ENCODE results near the gene MEOX1.

Gene MEOX1

GRCh38 chr17:43658900-43659299 is 2.8 kb downstream of the MEOX1 start:
- no peak for FAIRE-seq
- DNase-seq (ENCODE audit: low spot score), result no peak

DNA sequence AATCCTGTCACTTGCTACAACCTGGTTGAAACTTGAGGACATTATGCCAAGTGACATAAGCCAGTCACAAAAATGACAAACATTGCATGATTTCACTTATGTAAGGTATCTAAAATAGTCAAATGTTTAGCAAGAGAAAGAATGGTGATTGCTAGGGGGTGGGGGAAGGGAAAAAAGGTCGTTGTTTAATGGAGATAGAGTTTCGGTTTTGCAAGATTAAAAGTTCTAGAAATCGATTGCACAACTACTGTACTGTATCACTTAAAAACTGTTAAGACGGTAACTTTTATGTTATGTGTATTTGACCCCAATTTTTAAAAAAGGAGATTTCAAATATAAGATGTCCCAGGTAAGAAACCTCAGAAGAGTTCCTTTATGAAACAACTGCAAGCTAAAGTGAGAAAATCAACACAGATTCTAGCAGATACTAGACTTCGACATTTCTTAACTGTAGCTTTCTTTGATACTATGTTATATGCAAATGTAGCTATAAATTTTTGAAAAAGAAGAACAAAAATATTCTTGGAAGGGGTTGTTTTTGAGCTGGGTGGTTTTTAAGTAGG is 5.9 kb downstream of the MEOX1 start:
- DNase-seq (ENCODE audit: low spot score), result no peak
- no peak for FAIRE-seq

DNA sequence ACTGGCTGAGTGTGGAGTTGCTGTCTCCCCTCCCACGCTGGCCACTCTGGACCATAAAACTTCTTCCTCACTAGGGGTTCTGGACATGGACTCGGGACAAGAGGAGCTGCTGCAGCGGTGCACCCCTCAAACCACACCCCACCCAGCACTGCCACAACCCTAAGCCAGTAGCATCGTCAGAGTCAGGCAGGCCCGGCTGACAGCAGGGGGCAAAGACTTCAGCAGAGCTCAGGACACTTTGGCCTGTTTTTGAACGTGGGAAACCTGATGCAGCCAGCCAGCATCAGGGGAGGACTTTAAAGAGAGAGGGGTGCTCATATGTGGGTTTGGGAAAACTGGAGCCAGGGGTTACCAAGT is 9.6 kb downstream of the MEOX1 start:
- no peak for DNase-seq (ENCODE audit: low spot score)
- FAIRE-seq, result no peak

- no peak for FAIRE-seq
- no peak for DNase-seq (ENCODE audit: low spot score)
Measured at GRCh38 chr17:43650471-43650870, 11.3 kb downstream of the MEOX1 start.

DNA sequence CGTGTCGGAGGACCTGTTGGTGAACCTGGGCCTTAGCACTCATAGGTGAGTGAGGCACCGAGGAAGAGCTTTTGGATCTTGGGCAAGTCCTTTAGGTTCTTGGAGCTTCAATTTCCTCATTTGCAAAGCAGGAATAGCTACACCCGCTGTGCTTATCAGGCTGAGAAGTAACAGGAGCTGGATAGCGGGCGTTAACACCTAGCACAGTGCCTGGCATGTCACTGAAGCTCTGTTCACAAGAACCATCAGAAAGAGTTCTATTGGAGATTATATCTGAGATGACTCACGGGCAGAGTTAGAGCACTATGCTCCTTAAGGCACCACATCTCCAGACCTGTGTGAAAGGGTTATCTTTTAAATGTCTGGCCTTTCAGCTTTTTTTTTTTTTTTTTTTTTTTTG is 12.8 kb downstream of the MEOX1 start:
- FAIRE-seq (no peak), DNase-seq (ENCODE audit: low spot score) (no peak)

DNA sequence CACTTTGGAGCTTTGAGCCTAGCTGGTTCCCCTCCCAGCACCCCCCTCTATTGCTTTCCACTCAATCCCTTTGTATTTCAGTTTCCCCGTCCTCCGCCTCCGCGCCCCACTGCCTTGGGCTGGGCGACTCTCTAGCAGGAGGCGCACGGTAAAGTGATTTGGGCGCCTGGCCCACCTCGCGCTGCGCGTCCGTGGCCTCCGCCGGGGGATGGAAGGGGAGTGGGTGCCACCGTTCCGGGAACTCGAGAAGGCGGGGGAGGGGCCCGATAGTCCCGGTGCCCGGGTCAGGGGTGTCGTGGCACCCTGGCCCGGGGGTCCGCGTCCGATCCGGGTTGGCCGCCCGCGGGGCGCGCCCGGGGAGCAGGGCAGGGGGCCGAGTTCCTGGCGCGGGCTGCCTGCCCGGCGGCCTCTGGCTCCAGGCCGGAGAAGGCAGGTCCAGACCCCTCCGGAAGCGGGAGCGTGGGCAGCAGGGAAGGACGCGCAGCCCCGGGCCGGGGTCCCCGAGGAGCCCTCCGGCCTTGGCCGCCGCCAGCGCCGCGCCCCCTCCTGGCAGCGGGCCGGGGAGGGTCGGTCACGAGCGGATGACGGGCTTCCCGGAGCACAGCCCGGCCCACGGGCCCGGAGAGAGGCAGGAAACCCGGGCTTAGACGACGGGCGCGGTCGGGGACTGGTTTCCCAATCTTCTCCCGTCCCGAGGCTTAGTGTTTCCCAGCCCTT is 15.8 kb downstream of the MEOX1 start:
- DNase-seq (ENCODE audit: low spot score), result no peak
- FAIRE-seq, result no peak

- FAIRE-seq (no peak), DNase-seq (ENCODE audit: low spot score) (no peak)
Measured at GRCh38 chr17:43645450-43645764, 16.3 kb downstream of the MEOX1 start.

- FAIRE-seq (no peak), DNase-seq (ENCODE audit: low spot score) (no peak)
Measured at GRCh38 chr17:43644081-43644480, 17.6 kb downstream of the MEOX1 start.

GRCh38 chr17:43641416-43641815 is 20.3 kb downstream of the MEOX1 start:
- no peak for DNase-seq (ENCODE audit: low spot score)
- no peak for FAIRE-seq

GRCh38 chr17:43640491-43641252 is 21.1 kb downstream of the MEOX1 start:
- no peak for DNase-seq (ENCODE audit: low spot score)
- FAIRE-seq, result no peak

DNA sequence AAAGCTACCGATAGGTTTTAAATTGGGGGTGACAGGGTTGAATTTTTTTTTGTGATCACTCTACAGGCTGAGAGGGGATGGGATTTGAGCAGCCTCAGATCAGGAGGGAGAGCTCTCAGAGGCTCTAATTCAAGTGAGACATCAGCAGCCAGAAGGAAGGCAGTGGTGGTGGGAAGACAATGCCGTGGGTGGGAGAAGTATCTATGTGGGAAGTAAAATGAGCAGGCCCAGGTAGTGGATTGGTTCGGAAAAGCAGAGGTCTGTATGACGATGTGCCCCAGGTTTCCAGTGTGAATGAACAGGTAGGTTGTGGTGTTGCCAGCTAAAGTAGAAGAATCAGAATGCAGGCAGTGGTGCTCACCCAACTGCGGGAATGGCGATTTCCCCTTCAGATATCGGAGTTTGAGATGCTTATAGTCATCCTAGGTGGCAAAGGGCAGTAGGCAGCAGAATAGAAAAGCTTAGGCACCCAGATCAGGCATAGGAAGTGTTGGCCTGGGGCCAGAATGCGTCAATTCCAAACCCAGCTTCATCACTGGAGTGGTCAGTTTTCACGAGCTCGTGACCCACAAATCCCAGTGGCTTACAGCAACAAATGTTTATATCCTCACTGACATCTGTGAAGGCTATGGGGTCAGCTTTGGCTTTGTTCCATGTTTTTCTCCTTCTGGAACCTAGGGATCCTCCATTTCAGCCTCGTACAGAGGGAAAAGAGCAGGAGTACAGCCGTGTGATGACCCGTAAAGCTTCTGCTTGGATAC is 24.0 kb downstream of the MEOX1 start:
- no peak for FAIRE-seq
- no peak for DNase-seq (ENCODE audit: low spot score)

DNA sequence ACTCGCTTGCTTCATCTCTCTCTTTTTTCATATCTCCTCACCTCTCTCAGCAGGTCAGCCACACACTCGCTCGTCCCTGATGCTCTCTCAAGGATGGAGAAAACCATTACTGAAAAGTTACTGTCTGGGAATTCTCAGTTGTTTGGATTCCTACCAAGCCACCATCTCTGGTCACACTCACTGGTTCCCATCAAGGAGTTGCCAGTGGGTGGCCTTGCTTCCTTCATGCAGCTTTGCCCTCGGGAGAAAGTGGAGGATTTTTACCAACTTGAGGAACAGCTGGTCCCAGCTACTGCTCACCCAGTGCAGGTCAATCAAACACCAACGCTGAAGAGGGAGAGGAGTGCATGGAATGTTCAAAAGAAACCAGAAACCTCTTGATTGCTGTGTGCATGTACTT is 25.3 kb downstream of the MEOX1 start:
- no peak for DNase-seq (ENCODE audit: low spot score)
- FAIRE-seq, result no peak

DNA sequence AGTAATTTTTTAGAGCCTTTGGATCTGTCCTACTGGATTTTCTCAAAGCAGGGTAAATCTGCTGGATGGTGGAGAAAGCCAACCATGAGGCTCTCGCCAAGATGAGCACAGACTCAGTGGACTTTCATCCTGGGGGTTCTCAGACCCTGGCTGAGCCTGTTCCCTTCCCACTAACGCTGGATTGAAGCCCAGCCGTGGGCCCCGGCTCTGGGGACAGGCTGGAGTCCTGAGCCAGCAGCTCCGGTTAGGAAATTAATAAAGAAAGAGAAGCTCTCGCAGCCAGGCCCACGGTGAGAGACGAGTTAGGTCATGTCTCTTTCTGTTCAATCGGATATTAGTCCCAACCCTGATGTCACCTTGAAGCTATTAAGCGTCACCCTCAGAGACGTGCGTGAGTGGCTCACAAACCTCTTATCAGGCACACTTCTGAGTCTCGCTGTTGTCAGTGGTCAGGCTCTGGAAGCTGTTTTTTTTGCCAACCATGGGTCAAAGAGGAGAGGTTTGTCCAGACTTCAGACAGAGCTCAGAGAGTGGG is 27.1 kb downstream of the MEOX1 start:
- FAIRE-seq (no peak), DNase-seq (ENCODE audit: low spot score) (no peak)

GRCh38 chr17:43632221-43632620 is 29.5 kb downstream of the MEOX1 start:
- FAIRE-seq, result no peak

DNA sequence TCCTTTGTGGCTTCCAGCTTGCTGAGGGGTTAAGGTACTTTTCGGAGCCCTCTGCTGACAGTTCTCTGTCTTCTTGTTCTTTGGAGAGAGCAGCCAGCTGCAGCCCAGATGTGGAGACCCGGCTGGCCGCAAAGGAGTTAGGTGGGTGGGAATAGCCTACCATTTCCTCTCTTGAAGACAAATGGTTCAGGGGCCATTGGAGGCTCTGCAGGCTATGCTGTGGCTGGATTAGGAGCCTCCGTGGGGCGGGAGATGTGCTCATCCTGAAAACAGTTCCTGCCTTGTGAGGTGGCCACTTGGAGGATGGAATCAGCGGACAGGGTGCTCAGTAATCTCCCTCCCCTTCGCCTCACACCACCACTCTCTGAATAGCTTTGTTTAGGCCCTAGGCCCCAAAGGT is 30.3 kb downstream of the MEOX1 start:
- FAIRE-seq (no peak), DNase-seq (ENCODE audit: low spot score) (no peak)

More at GRCh38 chr17:43632221-43632620, 29.5 kb downstream of the MEOX1 start:
- DNase-seq (ENCODE audit: low spot score), result no peak

- no peak for FAIRE-seq
- DNase-seq (ENCODE audit: low spot score), result no peak
Measured at GRCh38 chr17:43628089-43628650, 33.6 kb downstream of the MEOX1 start.

DNA sequence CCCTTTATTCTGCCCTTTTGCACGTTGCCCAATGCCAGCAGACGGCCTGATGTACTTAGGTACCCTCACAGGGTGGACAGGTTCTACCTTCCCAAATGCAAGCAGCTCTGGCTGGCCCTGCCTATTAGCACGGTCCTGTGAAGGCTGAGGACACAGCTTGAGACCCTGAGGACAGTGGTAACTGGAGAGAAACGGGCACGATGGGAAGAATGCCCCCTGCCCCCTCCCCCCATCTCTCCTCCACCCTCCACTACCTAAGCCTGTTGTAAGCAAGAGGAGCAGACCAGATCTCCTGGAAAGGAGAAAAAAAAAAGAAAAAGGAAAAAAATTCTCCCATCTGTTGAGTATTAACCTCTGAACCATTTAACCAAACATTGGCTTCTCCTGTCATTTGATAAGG is 34.1 kb downstream of the MEOX1 start:
- no peak for FAIRE-seq
- no peak for DNase-seq (ENCODE audit: low spot score)

GRCh38 chr17:43626023-43626422 is 35.7 kb downstream of the MEOX1 start:
- DNase-seq (ENCODE audit: low spot score) (no peak), FAIRE-seq (no peak)

- no peak for FAIRE-seq
- no peak for DNase-seq (ENCODE audit: low spot score)
Measured at GRCh38 chr17:43625606-43626005, 36.1 kb downstream of the MEOX1 start.

DNA sequence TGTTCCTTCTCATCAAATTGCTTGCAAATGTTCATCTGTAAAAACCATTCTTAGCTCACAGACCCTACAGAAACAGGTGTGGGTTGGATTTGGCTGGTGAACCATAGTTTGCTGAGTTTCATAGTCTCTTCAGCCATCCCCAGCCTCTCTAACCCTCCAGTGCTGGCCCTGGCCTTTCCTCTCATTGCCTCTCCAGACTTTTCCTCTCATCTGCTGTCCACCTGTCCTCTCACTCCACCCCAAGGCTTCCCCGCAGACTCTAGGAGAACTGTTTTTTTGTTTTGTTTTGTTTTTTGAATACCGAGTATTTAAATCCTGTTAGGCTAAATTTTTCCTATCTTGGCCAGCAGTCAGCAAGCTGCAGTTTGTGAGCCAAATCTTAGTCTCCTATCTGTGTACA is 41.1 kb downstream of the MEOX1 start:
- FAIRE-seq, result no peak
- no peak for DNase-seq (ENCODE audit: low spot score)

DNA sequence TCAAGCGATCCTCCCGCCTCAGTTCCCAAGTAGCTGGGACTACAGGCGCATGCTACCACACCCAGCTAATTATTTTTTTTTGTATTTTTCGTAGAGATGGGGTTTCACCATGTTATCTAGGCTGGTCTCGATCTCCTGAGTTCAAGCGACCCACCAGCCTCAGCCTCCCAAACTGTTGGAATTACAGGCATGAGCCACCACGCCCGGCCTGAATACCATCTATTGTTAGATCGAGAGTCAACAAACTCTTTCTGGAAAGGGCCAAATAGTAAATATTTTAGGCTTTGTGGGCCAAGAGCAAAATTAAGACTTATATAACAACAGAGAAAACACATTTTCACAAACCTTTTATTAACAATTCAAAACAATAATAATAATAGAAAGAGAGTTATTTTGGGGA is 41.6 kb downstream of the MEOX1 start:
- FAIRE-seq (no peak), DNase-seq (ENCODE audit: low spot score) (no peak)

GRCh38 chr17:43619705-43620104 is 42.0 kb downstream of the MEOX1 start:
- DNase-seq (ENCODE audit: low spot score) (no peak), FAIRE-seq (no peak)

Data from urothelium cell line (cell line).